Activated CD4-positive, alpha-beta T cell treated with anti-CD3 and anti-CD28 coated beads for 36 hours (primary cell): ENCODE data around the gene AFMID. TPM values are rescaled to one million over a fixed set of nuclear protein-coding genes. Genes with fewer than 3 reads are reported as not detected.

ENCODE experiments used
- ATAC-seq: fragments of 200-7000 bp; cut with Tn5 transposase; one replicate; pipeline ENCODE4 v1.10.0; 2021; ENCODE audit warnings: mild to moderate bottlenecking, moderate library complexity
- CTCF ChIA-PET: fragments of 350-600 bp; sonication (Branson Sonifier 250); formaldehyde crosslinking; loops from one replicate; lab custom pipeline; 2021; ENCODE audit warnings: antibody characterized with exemption; lab: Charles Lee
- POLR2A ChIA-PET: fragments of 350-600 bp; sonication (Branson Sonifier 250); formaldehyde crosslinking; loops from one replicate; lab custom pipeline; 2021; ENCODE audit warnings: antibody characterized with exemption, inconsistent platforms; lab: Charles Lee
- DNase-seq: peaks from one replicate; pipeline ENCODE4 v3.0.0-alpha.2; 2020
- H3K27ac Mint-ChIP-seq: one replicate; pipeline ENCODE4 v1.8.0; 2021; ENCODE audit warnings: mixed read lengths
- H3K27me3 Mint-ChIP-seq: one replicate; pipeline ENCODE4 v1.8.0; 2021; ENCODE audit warnings: mixed read lengths
- H3K36me3 Mint-ChIP-seq: one replicate; pipeline ENCODE4 v1.8.0; 2021; ENCODE audit warnings: low read depth, mixed read lengths
- H3K4me1 Mint-ChIP-seq: one replicate; pipeline ENCODE4 v1.8.0; 2021; ENCODE audit warnings: mixed read lengths
- H3K4me3 Mint-ChIP-seq: one replicate; pipeline ENCODE4 v1.8.0; 2021; ENCODE audit warnings: mild to moderate bottlenecking, moderate library complexity, mixed read lengths
- H3K9me3 Mint-ChIP-seq: one replicate; pipeline ENCODE4 v1.8.0; 2021; ENCODE audit warnings: low read depth, mixed read lengths
- intact Hi-C, 2 experiments: fragments of 100-400 bp; cut with DNase I in 1 of 2; cut with micrococcal nuclease in 1 of 2; formaldehyde crosslinking; loops; one replicate each; pipeline versions ENCODE4 v1.14.2 to v1.15.1; 2022 to 2024; cut with DNase I, micrococcal nuclease
- total RNA-seq, 2 experiments: library from RNA; stranded (reverse); gene quantifications; one replicate each; pipeline ENCODE4 v1.2.3, GENCODE V29; 2021

Gene AFMID
- total RNA-seq, 2 experiments from 2014 or later: 26.3 to 26.7 TPM

DNA sequence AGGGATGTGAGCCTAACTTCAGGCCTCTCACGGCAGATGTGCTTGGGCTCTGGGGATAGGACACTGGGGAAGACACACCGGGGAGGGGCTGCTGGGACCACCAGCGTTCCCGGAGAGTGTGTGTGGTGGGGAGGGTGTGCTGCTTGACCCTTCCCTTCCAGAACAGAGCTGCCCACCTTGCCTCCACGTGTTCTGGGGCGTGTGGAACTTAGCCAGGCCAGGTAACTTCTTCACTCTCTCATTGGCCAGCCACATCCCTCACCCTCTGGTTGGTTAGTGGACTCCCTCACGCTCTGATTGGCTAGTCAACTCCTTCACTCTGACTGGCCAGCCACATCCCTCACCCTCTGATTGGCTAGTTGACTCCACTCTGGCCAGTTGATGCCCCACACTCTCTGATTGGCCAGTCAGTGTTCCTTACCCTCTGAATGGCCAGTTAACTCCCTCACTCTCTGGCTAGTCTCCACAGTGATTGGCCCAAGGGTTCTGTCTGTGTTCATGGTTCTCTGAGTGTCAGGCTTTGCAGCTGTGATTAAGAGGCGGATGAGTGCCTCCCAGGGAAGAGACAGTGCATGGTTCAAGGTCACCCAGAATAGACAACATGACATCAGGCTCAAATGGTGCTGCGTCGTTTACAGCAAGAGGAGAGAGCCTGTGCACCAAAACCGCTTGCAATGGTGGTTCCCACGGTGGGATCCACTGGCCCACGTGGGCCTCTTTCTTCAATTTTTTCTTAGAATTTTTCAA is 54.3 kb downstream of the AFMID start:
- CTCF ChIA-PET: interaction anchor here (1.9 kb wide), 1 partner anchor 10 kb away, joined by 6 read pairs; no protein-coding TSS in a partner anchor

DNA sequence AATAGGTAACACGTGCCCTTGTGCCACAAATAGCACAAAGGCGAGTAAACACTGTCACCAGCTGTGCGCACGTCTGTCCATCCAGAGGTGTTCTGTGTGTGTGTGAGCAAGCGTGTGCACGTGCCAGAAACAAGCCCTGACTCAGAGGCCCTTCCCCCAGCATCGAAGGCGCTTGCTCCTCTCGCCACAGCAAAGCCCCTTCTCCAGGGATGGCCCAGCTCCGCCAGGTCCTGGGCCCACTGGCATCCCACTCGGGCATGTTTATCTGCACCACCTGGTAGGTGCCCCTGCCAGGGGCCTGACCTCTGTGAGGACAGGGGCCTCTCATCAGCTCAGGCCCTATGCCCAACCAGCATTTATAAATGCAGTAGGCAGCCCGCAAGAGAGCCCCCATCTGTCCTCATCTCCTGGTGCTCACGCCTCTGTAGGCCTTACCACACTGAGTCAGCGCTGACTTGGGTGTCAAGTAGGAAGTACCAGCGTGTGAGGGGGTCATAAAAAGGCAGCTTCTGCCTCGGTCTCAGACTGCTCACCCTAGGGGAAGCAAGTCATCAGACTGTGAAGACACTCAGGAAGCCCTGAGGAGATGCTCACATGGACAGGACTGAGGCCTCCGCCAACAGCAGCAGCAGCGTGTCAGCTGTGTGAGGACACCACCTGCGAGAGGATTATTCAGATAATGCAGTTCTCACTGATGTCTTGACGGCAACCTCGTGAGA is 55.0 kb downstream of the AFMID start:
- ChIA-PET POLR2A (no interaction called here), CTCF (interaction anchor here (0.6 to 1.9 kb wide), 3 partner anchors 8 to 66 kb away, joined by 3 to 6 read pairs (median 4); no protein-coding TSS in a partner anchor)
- Mint-ChIP-seq H3K9me3 (no peaks in the 10 kb centered on the region), H3K36me3 (no peaks in the 10 kb centered on the region), H3K27me3 (no peaks in the 10 kb centered on the region), H3K4me3 (no peak overlapping the region), H3K27ac (no peak overlapping the region), H3K4me1 (no peaks in the 10 kb centered on the region)
- intact Hi-C loops: no loop called here
- peak; percentile 50 for ATAC-seq
- DNase-seq: no peak

More for the DNA sequence above, 54.3 kb downstream of the AFMID start:
- Mint-ChIP-seq H3K27ac (no peak overlapping the region), H3K27me3 (no peaks in the 10 kb centered on the region), H3K36me3 (no peaks in the 10 kb centered on the region), H3K4me1 (no peaks in the 10 kb centered on the region), H3K9me3 (no peaks in the 10 kb centered on the region), H3K4me3 (no peak overlapping the region)
- intact Hi-C loops: no loop called here
- ATAC-seq (peak; percentile 70), DNase-seq (no peak)
- POLR2A ChIA-PET: no interaction called here

DNA sequence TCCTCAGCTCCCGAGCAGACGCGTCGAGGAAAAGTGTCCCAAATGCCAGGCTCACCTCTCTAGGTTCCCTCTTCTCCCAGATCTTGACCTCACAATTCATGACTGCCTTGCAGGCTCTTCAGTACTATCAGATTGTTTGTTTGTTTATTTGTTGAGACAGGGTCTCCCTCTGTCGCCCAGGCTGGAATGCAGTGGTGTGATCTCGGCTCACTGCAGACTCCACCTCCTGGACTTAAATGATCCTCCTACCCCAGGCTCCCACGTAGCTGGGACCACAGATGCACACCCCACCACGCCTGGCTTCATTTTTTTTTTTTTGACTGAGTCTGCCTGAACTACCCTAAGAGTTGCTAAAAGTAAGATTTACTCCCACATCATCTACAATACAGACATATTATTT is 60.1 kb downstream of the AFMID start:
- DNase-seq (no peak), ATAC-seq (no peak)
- Mint-ChIP-seq H3K27me3 (no peaks in the 10 kb centered on the region), H3K36me3 (no peaks in the 10 kb centered on the region), H3K4me1 (peaks cover 19% of the 10 kb centered on the region), H3K27ac (no peak overlapping the region), H3K4me3 (no peak overlapping the region), H3K9me3 (no peaks in the 10 kb centered on the region)
- CTCF ChIA-PET: no interaction called here
- intact Hi-C loops: no loop called here
- POLR2A ChIA-PET: no interaction called here

DNA sequence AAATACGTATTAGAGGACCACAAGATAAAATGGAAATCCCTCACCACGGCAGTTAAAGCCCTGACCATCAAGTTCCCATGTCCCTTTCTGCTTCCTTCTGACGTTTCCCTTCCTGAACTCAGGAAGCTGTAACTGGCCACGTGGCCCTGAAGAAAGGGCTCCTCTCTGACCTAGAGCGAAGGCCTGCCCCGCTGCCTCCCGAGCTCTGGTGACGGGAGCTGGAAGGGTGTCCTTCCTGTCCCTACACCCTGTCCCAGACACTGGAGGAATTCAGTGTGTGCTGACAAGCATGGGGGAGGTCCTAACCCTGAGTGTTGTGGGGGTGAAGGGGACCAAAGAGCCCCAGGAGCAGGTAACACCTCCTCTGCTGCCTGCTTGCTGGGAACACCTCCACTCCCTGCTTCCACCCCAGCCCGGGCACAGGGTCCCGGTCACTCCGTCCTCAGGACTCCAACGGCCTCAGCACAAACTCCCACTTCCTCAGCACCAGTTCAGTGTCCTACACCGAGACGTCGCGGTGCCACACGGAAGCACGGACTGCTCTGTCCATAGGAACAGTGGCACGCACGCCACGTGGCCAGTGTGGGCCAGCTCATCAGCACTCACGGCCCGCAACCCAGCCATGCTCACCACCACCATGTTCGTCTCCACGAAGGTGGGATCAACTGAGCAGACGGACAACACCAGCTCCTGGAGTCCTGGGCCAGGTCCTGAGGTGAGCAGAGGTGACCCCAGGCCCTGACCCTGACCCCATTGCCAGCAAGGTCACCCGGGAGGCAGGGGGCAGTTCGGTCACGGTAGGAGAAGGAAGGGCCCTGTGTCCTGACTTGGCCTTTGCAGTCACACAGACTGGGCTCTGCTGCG is 61.1 kb downstream of the AFMID start:
- ChIA-PET CTCF (interaction anchor here (0.6 to 4.3 kb wide), 5 partner anchors 46 to 517 kb away, joined by 3 to 24 read pairs (median 3); no protein-coding TSS in a partner anchor), POLR2A (no interaction called here)
- no peak overlapping the region for H3K4me3 Mint-ChIP-seq
- no peak for DNase-seq
- no peaks in the 10 kb centered on the region for H3K9me3 Mint-ChIP-seq
- H3K4me1 Mint-ChIP-seq: peaks cover 29% of the 10 kb centered on the region
- intact Hi-C loops: no loop called here
- H3K27me3 Mint-ChIP-seq: no peaks in the 10 kb centered on the region
- no peak overlapping the region for H3K27ac Mint-ChIP-seq
- no peaks in the 10 kb centered on the region for H3K36me3 Mint-ChIP-seq
- ATAC-seq: no peak

DNA sequence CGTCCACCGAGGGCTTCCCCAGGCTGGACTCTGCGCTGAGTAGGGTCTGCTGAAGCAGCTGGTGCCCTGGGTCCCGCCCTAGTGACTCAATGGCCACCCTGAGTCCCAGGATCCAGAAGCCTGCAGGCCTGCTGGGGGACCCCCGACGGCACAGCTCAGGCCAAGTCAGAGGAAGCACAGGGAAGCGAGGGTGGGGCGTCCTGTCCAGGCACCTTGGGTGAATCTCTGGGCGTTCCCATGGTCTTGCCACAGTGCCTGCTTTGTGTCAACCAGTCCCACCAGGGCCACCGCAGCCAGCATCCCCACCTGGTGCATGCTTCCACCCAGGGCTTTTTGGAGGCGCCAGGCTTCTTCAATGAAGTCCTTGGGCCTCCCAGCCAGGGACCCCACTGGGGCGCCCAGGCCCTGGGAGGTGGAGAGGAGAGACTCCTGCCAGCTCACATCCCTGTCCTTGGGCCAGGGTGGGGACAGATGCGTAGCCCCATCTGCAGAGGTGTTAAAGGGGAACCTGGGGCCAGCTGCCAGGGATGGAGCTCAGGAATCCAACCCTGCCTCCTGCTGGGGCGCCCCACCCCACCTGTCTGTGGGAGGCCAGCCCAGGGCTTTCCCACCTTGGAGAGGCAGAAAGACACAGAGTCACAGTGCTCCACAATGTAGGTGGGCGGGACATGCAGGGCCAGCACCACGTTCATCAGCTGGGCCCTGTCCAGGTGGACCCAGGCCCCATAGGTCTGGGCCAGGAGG is 62.1 kb downstream of the AFMID start:
- Mint-ChIP-seq H3K9me3 (no peaks in the 10 kb centered on the region), H3K4me3 (no peak overlapping the region), H3K36me3 (no peaks in the 10 kb centered on the region), H3K4me1 (peaks cover 32% of the 10 kb centered on the region), H3K27me3 (no peaks in the 10 kb centered on the region), H3K27ac (no peak overlapping the region)
- DNase-seq: no peak
- ChIA-PET POLR2A (interaction anchor here (1.5 kb wide), 1 partner anchor 111 kb away, joined by 4 read pairs; the partner anchor contains the start of gene SOCS3), CTCF (interaction anchor here (0.6 to 4.3 kb wide), 10 partner anchors 10 to 516 kb away, joined by 3 to 24 read pairs (median 3); no protein-coding TSS in a partner anchor)
- ATAC-seq: no peak
- intact Hi-C loops: no loop called here

DNA sequence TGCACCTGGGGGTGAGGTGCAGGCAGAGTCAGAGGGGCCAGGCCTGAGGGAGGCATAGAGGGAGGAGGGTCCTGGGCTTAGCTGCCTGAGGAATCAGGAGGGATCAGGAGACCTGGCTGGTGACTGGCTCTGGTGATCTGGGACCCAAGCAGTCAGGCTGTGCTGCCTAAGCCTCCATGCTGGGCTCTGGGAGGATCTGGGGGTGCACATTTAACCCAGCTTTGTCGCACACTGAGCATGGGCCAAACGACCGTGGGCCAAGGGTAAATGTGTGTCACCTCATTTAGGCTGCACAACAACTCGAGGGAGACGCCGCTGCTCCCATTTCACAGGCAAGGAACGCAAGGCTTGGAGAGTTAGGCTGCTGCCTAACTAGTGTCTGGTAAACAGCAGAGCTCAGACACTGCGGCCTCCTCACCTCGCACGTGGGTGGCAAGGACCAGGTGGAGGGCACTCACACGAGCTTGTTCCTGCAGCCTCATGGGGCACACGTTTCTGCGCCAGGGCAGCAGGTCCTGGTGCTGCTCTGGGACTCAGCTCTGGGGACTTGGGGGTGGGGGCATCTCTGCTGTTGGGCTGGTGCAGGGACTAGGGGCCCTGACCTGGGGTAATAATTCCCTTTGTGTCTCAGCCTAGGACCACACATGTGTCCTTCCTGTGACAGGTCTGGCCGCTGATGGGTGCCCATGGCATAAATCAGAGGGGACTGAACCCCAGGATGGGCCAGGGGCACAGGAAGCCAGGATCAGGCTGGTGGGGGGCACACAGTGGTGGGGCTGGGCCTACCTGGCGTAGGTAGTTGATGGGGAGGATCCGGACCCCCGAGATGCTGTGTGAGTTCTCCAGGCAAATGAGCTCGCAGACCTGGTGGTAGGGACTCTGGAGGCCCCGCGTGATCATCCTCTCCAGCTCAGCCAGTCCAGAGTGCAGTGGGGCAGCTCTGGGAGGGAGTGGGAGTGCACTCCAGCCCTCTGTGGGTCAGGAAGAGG is 63.0 kb downstream of the AFMID start:
- intact Hi-C loops: loop anchor here (2.0 to 5.0 kb wide), 4 partner anchors 107 to 173 kb away; partner anchors contain the start of gene TMC8 (in 1 of the 2)
- CTCF ChIA-PET: interaction anchor here (0.5 to 4.3 kb wide), 26 partner anchors 7 to 516 kb away, joined by 3 to 24 read pairs (median 4); partner anchors contain the start of gene TMEM235
- POLR2A ChIA-PET: interaction anchor here (1.5 kb wide), 1 partner anchor 110 kb away, joined by 4 read pairs; the partner anchor contains the start of gene SOCS3
- DNase-seq (no peak), ATAC-seq (no peak)
- Mint-ChIP-seq H3K36me3 (no peaks in the 10 kb centered on the region), H3K4me1 (peaks cover 36% of the 10 kb centered on the region), H3K27ac (no peak overlapping the region), H3K27me3 (no peaks in the 10 kb centered on the region), H3K4me3 (no peak overlapping the region), H3K9me3 (no peaks in the 10 kb centered on the region)

DNA sequence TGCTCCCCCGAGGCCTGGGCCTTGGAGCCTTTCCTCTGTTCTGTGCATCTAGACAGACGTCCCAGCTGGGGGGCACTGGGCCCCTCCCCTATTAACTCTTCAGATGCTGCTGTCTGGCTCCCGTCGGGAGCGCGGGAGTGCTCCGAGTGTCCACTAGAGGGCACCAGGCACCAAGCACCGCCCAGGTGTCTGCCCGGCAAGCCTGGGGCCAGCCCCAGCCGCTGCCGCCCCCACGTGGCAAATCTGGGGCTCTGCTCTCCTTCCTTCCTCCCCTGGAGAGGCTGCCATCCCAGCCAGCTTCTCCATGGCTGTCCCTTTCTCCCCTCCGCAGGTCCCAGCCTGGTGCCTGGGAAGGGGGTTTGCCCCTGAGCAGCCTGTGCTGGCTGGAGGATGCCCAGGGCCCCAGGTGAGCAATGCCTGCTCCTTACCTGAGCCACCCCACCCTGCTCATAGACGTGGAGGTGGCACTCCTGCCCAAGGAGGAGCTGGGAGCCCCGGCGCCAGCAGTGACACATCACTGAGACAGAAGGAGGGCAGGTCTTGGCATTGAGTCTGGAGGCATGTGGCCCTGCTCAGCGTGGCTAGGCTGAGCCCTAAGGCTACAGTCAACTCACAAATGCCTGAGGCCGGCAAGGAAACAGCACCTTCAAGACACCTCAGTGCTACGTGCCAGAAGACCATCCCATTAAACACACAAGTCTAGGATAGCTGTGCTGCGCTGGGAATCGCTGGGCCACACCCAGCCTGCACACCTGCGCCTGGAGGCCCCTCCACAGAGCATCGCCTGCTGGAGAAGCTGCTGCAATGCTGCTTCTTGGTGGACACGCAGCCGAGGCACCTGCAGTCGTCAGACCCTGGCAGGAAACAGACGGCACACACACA is 64.0 kb downstream of the AFMID start:
- H3K4me3 Mint-ChIP-seq: peak overlapping the region; percentile 41
- no peaks in the 10 kb centered on the region for H3K9me3 Mint-ChIP-seq
- intact Hi-C loops: loop anchor here (1.0 to 5.0 kb wide), 8 partner anchors 64 to 172 kb away; partner anchors contain the start of genes AFMID (in 1 of the 2), TK1 (in 1 of the 2) and TMC8 (in 1 of the 2)
- ChIA-PET CTCF (interaction anchor here (0.5 to 4.3 kb wide), 39 partner anchors 8 to 618 kb away, joined by 3 to 24 read pairs (median 4); partner anchors contain the start of genes BIRC5, TK1 and TMEM235), POLR2A (interaction anchor here (0.6 to 1.6 kb wide), 4 partner anchors 35 to 109 kb away, joined by 3 to 6 read pairs (median 4); partner anchors contain the start of gene SOCS3)
- no peaks in the 10 kb centered on the region for H3K36me3 Mint-ChIP-seq
- ATAC-seq: peak; percentile 70
- H3K4me1 Mint-ChIP-seq: peaks cover 42% of the 10 kb centered on the region
- DNase-seq: peak; percentile 94
- H3K27me3 Mint-ChIP-seq: no peaks in the 10 kb centered on the region
- H3K27ac Mint-ChIP-seq: peak overlapping the region; percentile 63

DNA sequence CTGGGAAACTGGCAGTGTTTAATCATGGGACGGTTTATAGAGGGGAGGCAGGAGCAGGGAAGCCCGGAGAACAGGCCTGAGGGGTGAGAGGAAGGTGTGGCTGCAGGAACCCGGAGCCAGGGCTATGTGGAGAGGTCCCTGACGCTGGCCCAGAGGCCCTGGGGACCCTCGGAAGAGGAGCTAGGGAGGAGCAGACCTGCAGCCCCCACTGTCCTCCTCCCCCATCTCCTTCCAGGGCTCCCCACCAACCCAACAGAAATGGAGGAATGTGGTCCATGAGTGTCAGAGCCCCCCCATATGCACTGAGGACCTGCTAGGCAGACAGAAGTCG is 64.6 kb downstream of the AFMID start:
- DNase-seq (no peak), ATAC-seq (no peak)
- CTCF ChIA-PET: interaction anchor here (0.6 to 4.3 kb wide), 29 partner anchors 8 to 618 kb away, joined by 3 to 24 read pairs (median 5); partner anchors contain the start of genes BIRC5 and TK1
- intact Hi-C loops: loop anchor here (1.0 to 5.0 kb wide), 8 partner anchors 64 to 171 kb away; partner anchors contain the start of genes AFMID (in 1 of the 2), TK1 (in 1 of the 2) and TMC8 (in 1 of the 2)
- Mint-ChIP-seq H3K9me3 (no peaks in the 10 kb centered on the region), H3K27ac (peak overlapping the region; percentile 63), H3K4me3 (peak overlapping the region; percentile 41), H3K4me1 (peaks cover 47% of the 10 kb centered on the region), H3K27me3 (no peaks in the 10 kb centered on the region), H3K36me3 (no peaks in the 10 kb centered on the region)
- POLR2A ChIA-PET: interaction anchor here (0.6 to 1.6 kb wide), 3 partner anchors 34 to 105 kb away, joined by 3 to 6 read pairs (median 4); no protein-coding TSS in a partner anchor
